B cell (primary cell): ENCODE measurements around the gene RALB. TPM values are rescaled to one million over a fixed set of nuclear protein-coding genes. Genes with fewer than 3 reads are reported as not detected.

ENCODE experiments used
- ATAC-seq: fragments of 200-7000 bp; cut with Tn5 transposase; one replicate; pipeline ENCODE4 v1.10.0; 2021; ENCODE audit warnings: low read depth, mild to moderate bottlenecking, moderate number of reproducible peaks, moderate library complexity
- CTCF ChIA-PET: fragments of 350-600 bp; sonication (Branson Sonifier 250); formaldehyde crosslinking; loops from one replicate; lab custom pipeline; 2021; ENCODE audit warnings: antibody characterized with exemption, inconsistent platforms; lab: Charles Lee
- POLR2A ChIA-PET: fragments of 350-600 bp; sonication (Branson Sonifier 250); formaldehyde crosslinking; loops from one replicate; lab custom pipeline; 2021; ENCODE audit warnings: antibody characterized with exemption; lab: Charles Lee
- DNase-seq: peaks from one replicate; pipeline ENCODE4 v3.0.0; 2013
- H2AFZ ChIP-seq: 2 replicates; pipeline ENCODE4 v1.6.1; 2012; ENCODE audit warnings: mild to moderate bottlenecking, low read depth, low read length; ENCODE audit not compliant: insufficient read depth, poor library complexity, severe bottlenecking
- H3K27ac ChIP-seq, 2 donors: 1 replicate in 1 of 2; 2 replicates in 1 of 2; pipeline ENCODE4 v1.5.1; 2012 to 2013; ENCODE audit warnings: low read length in 2 of 2, mild to moderate bottlenecking in 2 of 2, moderate library complexity in 1 of 2
- H3K27me3 ChIP-seq, 4 experiments: fragments of 200-600 bp in 1 of 4; sonication (generic) in 1 of 4; replicated peaks in 1 of 4; 1 replicate in 2 of 4; 2 replicates in 2 of 4; pipeline versions ENCODE4 v1.6.1 to v1.7.0; 2013 to 2016; ENCODE audit warnings: low read length in 3 of 4, mild to moderate bottlenecking in 2 of 4, mixed read lengths in 1 of 4, moderate library complexity in 1 of 4; ENCODE audit not compliant: insufficient read depth in 4 of 4, control insufficient read depth in 3 of 4; ENCODE audit errors: control extremely low read depth in 1 of 4
- H3K36me3 ChIP-seq, 2 experiments: replicated peaks in 1 of 2; 1 replicate in 1 of 2; 2 replicates in 1 of 2; pipeline versions ENCODE4 v1.6.1 to v1.7.1; 2013; ENCODE audit warnings: low read length in 1 of 2; ENCODE audit not compliant: insufficient read depth in 2 of 2, control insufficient read depth in 1 of 2; ENCODE audit errors: control extremely low read depth in 1 of 2, extremely low read depth in 1 of 2
- H3K4me1 ChIP-seq, 2 donors: fragments of 200-600 bp in 1 of 2; sonication (generic) in 1 of 2; 1 replicate in 1 of 2; 2 replicates in 1 of 2; pipeline versions ENCODE4 v1.5.1 to v1.6.1; 2013 to 2017; ENCODE audit warnings: low read length in 2 of 2; ENCODE audit not compliant: control insufficient read depth in 2 of 2, insufficient read depth in 2 of 2
- H3K4me2 ChIP-seq: replicated peaks from 2 replicates; pipeline ENCODE3; 2012; ENCODE audit warnings: mild to moderate bottlenecking, low read depth, low read length; ENCODE audit not compliant: poor library complexity, severe bottlenecking
- H3K4me3 ChIP-seq, 5 experiments: fragments of 200-600 bp in 1 of 5; sonication (generic) in 1 of 5; 1 replicate in 3 of 5; 2 replicates in 2 of 5; pipeline versions ENCODE4 v1.5.1 to v1.7.0; 2011 to 2016; ENCODE audit warnings: low read length in 4 of 5, mild to moderate bottlenecking in 4 of 5, low read depth in 2 of 5, control low read depth in 1 of 5, moderate library complexity in 1 of 5; ENCODE audit not compliant: insufficient read depth in 1 of 5; ENCODE audit errors: control extremely low read depth in 1 of 5, extremely low read depth in 1 of 5
- H3K79me2 ChIP-seq: fragments of 200-600 bp; sonication (generic); one replicate; pipeline ENCODE4 v1.6.0; 2016; ENCODE audit warnings: low read length; ENCODE audit not compliant: control insufficient read depth, insufficient read depth
- H3K9ac ChIP-seq: fragments of 200-600 bp; sonication (generic); 2 replicates; pipeline ENCODE4 v1.6.1; 2017; ENCODE audit warnings: mild to moderate bottlenecking, low read length, moderate library complexity
- H3K9me3 ChIP-seq, 3 donors: one replicate each; pipeline versions ENCODE4 v1.6.1 to v1.7.1; 2013; ENCODE audit warnings: low read length in 2 of 3; ENCODE audit not compliant: control insufficient read depth in 2 of 3, insufficient read depth in 1 of 3; ENCODE audit errors: control extremely low read depth in 1 of 3
- H4K20me1 ChIP-seq: 2 replicates; pipeline ENCODE4 v1.6.0; 2012; ENCODE audit warnings: mild to moderate bottlenecking, low read length; ENCODE audit not compliant: insufficient read depth, control insufficient read depth, poor library complexity, severe bottlenecking
- H3K27ac Mint-ChIP-seq: one replicate; pipeline ENCODE4 v1.8.0; 2021; ENCODE audit warnings: mixed read lengths
- H3K27me3 Mint-ChIP-seq: one replicate; pipeline ENCODE4 v1.8.0; 2021; ENCODE audit warnings: mixed read lengths
- H3K4me1 Mint-ChIP-seq: one replicate; pipeline ENCODE4 v1.8.0; 2021; ENCODE audit warnings: mixed read lengths
- H3K4me3 Mint-ChIP-seq: one replicate; pipeline ENCODE4 v1.8.0; 2021; ENCODE audit warnings: mixed read lengths
- H3K9me3 Mint-ChIP-seq: one replicate; pipeline ENCODE4 v1.8.0; 2022; ENCODE audit warnings: mixed read lengths; ENCODE audit not compliant: insufficient read depth
- EZH2 ChIP-seq: IDR thresholded peaks from 2 replicates; pipeline ENCODE4 v1.6.1; 2012; ENCODE audit warnings: borderline replicate concordance, low read depth, mild to moderate bottlenecking, moderate library complexity, low read length; ENCODE audit not compliant: insufficient read depth, poor library complexity, severe bottlenecking
- WGBS: methylation state at CpG from one replicate; pipeline ENCODE4 v1.1.5; 2013; ENCODE audit warnings: missing lambda C conversion rate; ENCODE audit not compliant: insufficient coverage; 5-methylcytosine and 5-hydroxymethylcytosine counted together
- intact Hi-C: fragments of 100-400 bp; cut with micrococcal nuclease; formaldehyde crosslinking; loops from one replicate; pipeline ENCODE4 v1.10.0; 2022
- polyA plus RNA-seq: library from polyadenylated mRNA; depleted of rRNA; stranded (reverse); fragments of >200 nt; gene quantifications from 2 replicates; pipeline ENCODE4 v1.2.3, GENCODE V29; 2012
- total RNA-seq, 2 donors: library from RNA; stranded (reverse); fragments of 120-200 nt in 1 of 2; gene quantifications; 1 replicate in 1 of 2; 2 replicates in 1 of 2; pipeline versions ENCODE4 v1.2.3 to v1.2.4, GENCODE V29; 2013 to 2022
- TF ChIP-seq, protein P1 (sequence below): fragments of 200-600 bp; IDR thresholded peaks from one replicate; pipeline ENCODE4 v1.8.0; 2022; ENCODE audit warnings: antibody characterized with exemption, mild to moderate bottlenecking

RALB gene
- total and polyA plus RNA-seq, 2 donors (not counting 1 experiment from before 2014, with no cell fraction given), result 19.3 to 35.9 TPM

DNA sequence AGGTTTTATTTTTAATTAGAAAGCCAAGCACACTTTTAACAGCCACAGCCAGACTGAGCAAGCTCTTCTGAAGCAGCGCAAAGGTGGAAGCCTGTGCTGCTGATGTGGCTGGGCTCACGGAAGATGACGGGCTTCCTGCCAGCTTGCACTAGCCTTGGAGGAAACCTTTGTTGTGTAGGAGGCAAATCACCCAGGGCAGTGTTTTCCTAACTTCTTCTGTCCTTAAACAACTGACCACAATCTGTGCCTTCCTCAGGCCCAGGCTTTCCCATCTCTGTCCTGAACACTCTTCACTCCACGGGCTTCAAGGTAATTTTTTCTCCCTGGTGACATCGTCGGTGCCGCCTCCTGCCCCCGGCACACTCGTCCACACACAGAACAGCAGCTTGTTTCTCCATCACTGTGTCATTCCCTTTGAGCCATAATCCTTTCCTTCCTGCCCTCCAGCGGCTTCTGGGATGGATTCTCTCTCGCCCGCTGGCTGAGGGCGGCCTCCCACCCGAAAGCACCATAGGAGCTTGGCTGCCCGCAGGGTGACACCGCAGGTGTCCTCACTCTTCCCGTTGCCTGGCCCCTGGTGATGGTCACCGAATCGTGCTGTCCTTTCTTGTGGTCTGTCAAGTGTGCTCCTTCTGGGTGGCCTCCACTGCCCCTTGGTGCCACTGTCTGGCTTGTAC is 62.2 kb downstream of the RALB start:
- Histone ChIP-seq H3K9me3 (peaks cover 0 to 5% (median 0%) of the 10 kb centered on the region in 3 donors), H3K4me2 (no peak overlapping the region), H3K27ac (no peak overlapping the region), H3K79me2 (no peaks in the 10 kb centered on the region), H3K4me1 (peaks cover 10 to 11% of the 10 kb centered on the region in 2 donors), H3K36me3 (no peaks in the 10 kb centered on the region), H3K27me3 (peaks cover 0 to 16% (median 1%) of the 10 kb centered on the region in 4 experiments), H2AFZ (no peak overlapping the region), H3K4me3 (no peak overlapping the region), H3K9ac (no peak overlapping the region), H4K20me1 (no peaks in the 10 kb centered on the region)
- Mint-ChIP-seq H3K4me1 (peaks cover 12% of the 10 kb centered on the region), H3K9me3 (no peaks in the 10 kb centered on the region), H3K4me3 (peak overlapping the region; percentile 37), H3K27ac (no peak overlapping the region), H3K27me3 (peaks cover 22% of the 10 kb centered on the region)
- CTCF ChIA-PET, result interaction anchor here (1.2 to 4.7 kb wide), 8 partner anchors 9 to 612 kb away, joined by 3 to 82 read pairs (median 25); no protein-coding TSS in a partner anchor
- intact Hi-C loops, result no loop called here
- TF ChIP-seq, protein P1, sequence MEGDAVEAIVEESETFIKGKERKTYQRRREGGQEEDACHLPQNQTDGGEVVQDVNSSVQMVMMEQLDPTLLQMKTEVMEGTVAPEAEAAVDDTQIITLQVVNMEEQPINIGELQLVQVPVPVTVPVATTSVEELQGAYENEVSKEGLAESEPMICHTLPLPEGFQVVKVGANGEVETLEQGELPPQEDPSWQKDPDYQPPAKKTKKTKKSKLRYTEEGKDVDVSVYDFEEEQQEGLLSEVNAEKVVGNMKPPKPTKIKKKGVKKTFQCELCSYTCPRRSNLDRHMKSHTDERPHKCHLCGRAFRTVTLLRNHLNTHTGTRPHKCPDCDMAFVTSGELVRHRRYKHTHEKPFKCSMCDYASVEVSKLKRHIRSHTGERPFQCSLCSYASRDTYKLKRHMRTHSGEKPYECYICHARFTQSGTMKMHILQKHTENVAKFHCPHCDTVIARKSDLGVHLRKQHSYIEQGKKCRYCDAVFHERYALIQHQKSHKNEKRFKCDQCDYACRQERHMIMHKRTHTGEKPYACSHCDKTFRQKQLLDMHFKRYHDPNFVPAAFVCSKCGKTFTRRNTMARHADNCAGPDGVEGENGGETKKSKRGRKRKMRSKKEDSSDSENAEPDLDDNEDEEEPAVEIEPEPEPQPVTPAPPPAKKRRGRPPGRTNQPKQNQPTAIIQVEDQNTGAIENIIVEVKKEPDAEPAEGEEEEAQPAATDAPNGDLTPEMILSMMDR, result no peak
- TF ChIP-seq EZH2, result no peak
- DNase-seq, result no peak
- no peak for ATAC-seq
- WGBS, result 86% methylated on average over 17 of the region's 19 CpGs
- POLR2A ChIA-PET, result no interaction called here

DNA sequence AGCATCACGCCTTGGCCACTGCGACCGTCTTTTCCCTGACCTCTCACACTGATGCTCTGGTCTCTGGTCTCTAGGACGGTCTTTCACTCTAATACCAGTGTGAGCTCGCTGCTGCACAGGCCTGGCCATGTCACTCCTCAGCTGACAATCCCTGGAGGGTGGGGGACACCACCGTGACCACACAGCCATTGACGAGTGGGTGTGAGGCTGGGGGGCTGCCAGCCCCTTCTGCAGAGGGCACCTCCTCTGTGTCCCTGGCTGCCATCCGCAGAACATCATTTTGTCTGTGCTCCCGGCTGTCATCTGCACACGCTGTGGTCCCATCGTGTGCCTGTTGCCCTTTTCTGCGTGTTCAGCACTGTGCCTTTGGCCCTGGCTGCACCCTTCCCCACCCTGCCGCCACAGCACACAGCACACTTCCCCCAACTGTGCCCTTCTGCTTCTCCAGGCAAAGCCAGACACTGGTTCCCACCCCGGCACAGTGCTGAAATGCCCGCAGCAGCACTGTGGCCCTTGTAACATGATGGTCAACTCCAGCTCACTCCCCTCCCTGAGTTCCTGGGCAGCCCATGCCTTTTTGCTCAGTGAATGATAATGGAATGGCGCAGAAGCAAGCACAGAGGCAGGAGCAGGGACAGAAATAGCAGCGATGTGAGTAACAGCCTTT is 62.8 kb downstream of the RALB start:
- H3K9me3 Mint-ChIP-seq, result no peaks in the 10 kb centered on the region
- Histone ChIP-seq H3K27me3 (peaks cover 0 to 16% (median 3%) of the 10 kb centered on the region in 4 experiments), H3K9me3 (peaks cover 0 to 5% (median 0%) of the 10 kb centered on the region in 3 donors), H4K20me1 (no peaks in the 10 kb centered on the region), H3K27ac (no peak overlapping the region), H3K4me1 (peaks cover 10 to 11% of the 10 kb centered on the region in 2 donors), H2AFZ (no peak overlapping the region), H3K4me3 (no peak overlapping the region), H3K9ac (no peak overlapping the region), H3K4me2 (no peak overlapping the region), H3K79me2 (no peaks in the 10 kb centered on the region), H3K36me3 (no peaks in the 10 kb centered on the region)
- H3K27ac Mint-ChIP-seq, result no peak overlapping the region
- ATAC-seq (no peak), DNase-seq (no peak)
- TF ChIP-seq, protein P1, result no peak
- no peak for TF ChIP-seq EZH2
- WGBS, result 89% methylated on average over 17 of the region's 17 CpGs
- peaks cover 23% of the 10 kb centered on the region for H3K27me3 Mint-ChIP-seq
- CTCF ChIA-PET, result interaction anchor here (1.2 to 4.7 kb wide), 4 partner anchors 8 to 613 kb away, joined by 3 to 82 read pairs (median 15); no protein-coding TSS in a partner anchor
- POLR2A ChIA-PET, result no interaction called here
- H3K4me3 Mint-ChIP-seq, result peak overlapping the region; percentile 37
- intact Hi-C loops, result no loop called here
- H3K4me1 Mint-ChIP-seq, result peaks cover 9% of the 10 kb centered on the region
